Stimulated activated CD8-positive, alpha-beta memory T cell treated with anti-CD3 and anti-CD28 coated beads, Interleukin-15, amount 100 ng/mL, for 4 hours (primary cell): ENCODE results near the gene CUBN.
"Not testable (repeated sequence)": the region's sequence is repeated elsewhere in the genome, so short reads cannot be mapped to it uniquely, and the experiment has no call there.

Experiments
- DNase-seq, 2 donors: peaks; one replicate each; pipeline ENCODE4 v3.0.0-alpha.2; 2020; ENCODE audit warnings: low read depth in 2 of 2

Gene CUBN

GRCh38 chr10:16870331-16870730 lies 259.3 kb downstream of the CUBN start:
- no peak for DNase-seq

- DNase-seq: no peak
These were observed 261.6 kb downstream of the CUBN start for GRCh38 chr10:16867990-16868389.

GRCh38 chr10:16867556-16867955 lies 262.1 kb downstream of the CUBN start:
- no peak for DNase-seq

- DNase-seq: no peak
These were observed 262.9 kb downstream of the CUBN start for GRCh38 chr10:16866541-16867275.

- DNase-seq: no peak
These were observed 263.8 kb downstream of the CUBN start for GRCh38 chr10:16865766-16866165.

- no peak for DNase-seq
These were observed 265.8 kb downstream of the CUBN start for GRCh38 chr10:16863766-16864165.

GRCh38 chr10:16857419-16857818 lies 272.2 kb downstream of the CUBN start:
- DNase-seq: no peak

- no peak for DNase-seq
These were observed 273.0 kb downstream of the CUBN start for GRCh38 chr10:16856567-16856966.

- no peak for DNase-seq
These were observed 273.5 kb downstream of the CUBN start for GRCh38 chr10:16856092-16856491.

- DNase-seq: no peak
These were observed 275.0 kb downstream of the CUBN start for GRCh38 chr10:16854623-16855022.

GRCh38 chr10:16853809-16854208 lies 275.8 kb downstream of the CUBN start:
- no peak for DNase-seq

- no peak for DNase-seq
These were observed 276.4 kb downstream of the CUBN start for GRCh38 chr10:16853201-16853600.

GRCh38 chr10:16852624-16853023 lies 277.0 kb downstream of the CUBN start:
- no peak for DNase-seq

GRCh38 chr10:16848562-16849154 lies 281.0 kb downstream of the CUBN start:
- no peak for DNase-seq

GRCh38 chr10:16847644-16848043 lies 282.0 kb downstream of the CUBN start:
- no peak for DNase-seq

GRCh38 chr10:16845248-16845647 lies 284.4 kb downstream of the CUBN start:
- DNase-seq: no peak

- DNase-seq: no peak
These were observed 286.2 kb downstream of the CUBN start for GRCh38 chr10:16843252-16843870.

GRCh38 chr10:16835228-16835627 lies 294.4 kb downstream of the CUBN start:
- no peak for DNase-seq

- DNase-seq: no peak
These were observed 297.1 kb downstream of the CUBN start for GRCh38 chr10:16832351-16833080.

- DNase-seq: no peak
These were observed 300.9 kb downstream of the CUBN start for GRCh38 chr10:16828701-16829175.

- DNase-seq: peak in 1 of 2 donors; percentile 29
These were observed 301.5 kb downstream of the CUBN start for GRCh38 chr10:16828114-16828568.

- not testable (repeated sequence) for DNase-seq
These were observed 302.1 kb downstream of the CUBN start for GRCh38 chr10:16827474-16827873.
